A549 (cell line): Measurements from ENCODE around the gene STAT5B.

Experiments
- CEBPB ChIP-seq, 2 experiments: fragments of >200 bp in 1 of 2; sonication (Bioruptor Twin) in 1 of 2; formaldehyde crosslinking in 1 of 2; IDR thresholded peaks; 2 replicates each; pipeline ENCODE4 v1.6.1; 2012 to 2016
- CHD2 ChIP-seq: fragments of 150-350 bp; IDR thresholded peaks from 2 replicates; pipeline ENCODE4 v1.6.1; 2014; ENCODE audit warnings: low read length; ENCODE audit not compliant: partially characterized antibody
- EP300 ChIP-seq, 2 experiments: fragments of >200 bp; sonication (Bioruptor Twin); formaldehyde crosslinking; IDR thresholded peaks; 2 replicates in 1 of 2; 3 replicates in 1 of 2; pipeline ENCODE4 v1.6.1; 2016 to 2017
- FOSL2 ChIP-seq, 2 experiments: fragments of 450-650 bp in 1 of 2; fragments of >200 bp in 1 of 2; sonication (Bioruptor Twin) in 1 of 2; formaldehyde crosslinking; IDR thresholded peaks; 2 replicates each; pipeline versions ENCODE4 v1.5.0 to v1.6.1; 2016 to 2020; ENCODE audit warnings: mild to moderate bottlenecking in 1 of 2, moderate library complexity in 1 of 2
- PHF8 ChIP-seq: fragments of 200-600 bp; sonication (generic); IDR thresholded peaks from 2 replicates; pipeline ENCODE4 v1.6.1; 2016; ENCODE audit warnings: low read depth, mild to moderate bottlenecking, antibody characterized with exemption, moderate library complexity, borderline replicate concordance
- POLR2A ChIP-seq: IDR thresholded peaks from 2 replicates; pipeline ENCODE4 v1.6.1; 2012; ENCODE audit warnings: mild to moderate bottlenecking, low read length
- RAD21 ChIP-seq, 2 experiments: fragments of >200 bp in 1 of 2; sonication (Bioruptor Twin) in 1 of 2; formaldehyde crosslinking in 1 of 2; IDR thresholded peaks in 1 of 2; conservative IDR thresholded peaks in 1 of 2; 2 replicates in 1 of 2; 3 replicates in 1 of 2; pipeline ENCODE4 v1.6.1; 2012 to 2018; ENCODE audit warnings: inconsistent platforms in 1 of 2
- TF ChIP-seq, protein P1 (sequence below): fragments of >200 bp; sonication (Bioruptor Twin); formaldehyde crosslinking; IDR thresholded peaks from 3 replicates; pipeline ENCODE4 v1.5.1; 2016
- TF ChIP-seq, protein P2 (sequence below): IDR thresholded peaks from 2 replicates; pipeline ENCODE4 v1.6.1; 2012

DNA sequence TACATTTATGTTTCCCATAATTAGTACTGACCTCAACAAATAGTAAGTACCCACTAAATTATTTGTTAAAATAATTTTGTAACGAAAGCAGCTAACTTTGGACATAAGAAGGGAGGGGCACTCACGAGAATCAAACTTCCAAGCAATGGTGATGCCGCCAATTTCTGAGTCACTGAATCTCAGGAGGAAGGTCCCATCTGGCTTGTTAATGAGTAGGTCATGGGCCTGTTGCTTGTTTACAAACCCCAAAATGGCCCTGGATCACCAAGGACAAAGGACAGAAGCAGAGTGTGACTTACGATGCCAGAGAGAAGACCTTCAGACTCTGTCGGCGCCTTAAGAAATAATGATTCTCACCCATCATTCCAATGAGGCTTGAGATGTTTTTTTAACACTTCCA, 66.1 kb downstream of the STAT5B start:
- TF ChIP-seq, protein P1, sequence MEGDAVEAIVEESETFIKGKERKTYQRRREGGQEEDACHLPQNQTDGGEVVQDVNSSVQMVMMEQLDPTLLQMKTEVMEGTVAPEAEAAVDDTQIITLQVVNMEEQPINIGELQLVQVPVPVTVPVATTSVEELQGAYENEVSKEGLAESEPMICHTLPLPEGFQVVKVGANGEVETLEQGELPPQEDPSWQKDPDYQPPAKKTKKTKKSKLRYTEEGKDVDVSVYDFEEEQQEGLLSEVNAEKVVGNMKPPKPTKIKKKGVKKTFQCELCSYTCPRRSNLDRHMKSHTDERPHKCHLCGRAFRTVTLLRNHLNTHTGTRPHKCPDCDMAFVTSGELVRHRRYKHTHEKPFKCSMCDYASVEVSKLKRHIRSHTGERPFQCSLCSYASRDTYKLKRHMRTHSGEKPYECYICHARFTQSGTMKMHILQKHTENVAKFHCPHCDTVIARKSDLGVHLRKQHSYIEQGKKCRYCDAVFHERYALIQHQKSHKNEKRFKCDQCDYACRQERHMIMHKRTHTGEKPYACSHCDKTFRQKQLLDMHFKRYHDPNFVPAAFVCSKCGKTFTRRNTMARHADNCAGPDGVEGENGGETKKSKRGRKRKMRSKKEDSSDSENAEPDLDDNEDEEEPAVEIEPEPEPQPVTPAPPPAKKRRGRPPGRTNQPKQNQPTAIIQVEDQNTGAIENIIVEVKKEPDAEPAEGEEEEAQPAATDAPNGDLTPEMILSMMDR, result no peak
- TF ChIP-seq RAD21 (conservative IDR thresholded peaks at IDR 0.05 in 1 of 2, IDR thresholded peaks at IDR 0.05 in 1 of 2), result no peak
- TF ChIP-seq POLR2A, result no peak
- no peak for TF ChIP-seq FOSL2 (IDR thresholded peaks at IDR 0.05)
- no peak for TF ChIP-seq FOSL2 (CRISPR knock-in tag; IDR thresholded peaks at IDR 0.05)
- no peak for TF ChIP-seq CEBPB (IDR thresholded peaks at IDR 0.05)
- no peak for TF ChIP-seq CHD2
- no peak for TF ChIP-seq PHF8
- no peak for TF ChIP-seq EP300 (IDR thresholded peaks at IDR 0.05)
- TF ChIP-seq, protein P2, sequence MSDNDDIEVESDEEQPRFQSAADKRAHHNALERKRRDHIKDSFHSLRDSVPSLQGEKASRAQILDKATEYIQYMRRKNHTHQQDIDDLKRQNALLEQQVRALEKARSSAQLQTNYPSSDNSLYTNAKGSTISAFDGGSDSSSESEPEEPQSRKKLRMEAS, result no peak
